Stimulated activated CD4-positive, alpha-beta T cell treated with anti-CD3 and anti-CD28 coated beads, Interleukin-4, amount 100 ng/mL, for 48 hours (primary cell): ENCODE measurements around the gene RIT1.
"Not testable (repeated sequence)": the region's sequence is repeated elsewhere in the genome, so short reads cannot be mapped to it uniquely, and the experiment has no call there.

Experiments
- DNase-seq, 2 donors: peaks; one replicate each; pipeline ENCODE4 v3.0.0-alpha.2; 2020; ENCODE audit warnings: low read depth in 2 of 2

RIT1 gene

DNA sequence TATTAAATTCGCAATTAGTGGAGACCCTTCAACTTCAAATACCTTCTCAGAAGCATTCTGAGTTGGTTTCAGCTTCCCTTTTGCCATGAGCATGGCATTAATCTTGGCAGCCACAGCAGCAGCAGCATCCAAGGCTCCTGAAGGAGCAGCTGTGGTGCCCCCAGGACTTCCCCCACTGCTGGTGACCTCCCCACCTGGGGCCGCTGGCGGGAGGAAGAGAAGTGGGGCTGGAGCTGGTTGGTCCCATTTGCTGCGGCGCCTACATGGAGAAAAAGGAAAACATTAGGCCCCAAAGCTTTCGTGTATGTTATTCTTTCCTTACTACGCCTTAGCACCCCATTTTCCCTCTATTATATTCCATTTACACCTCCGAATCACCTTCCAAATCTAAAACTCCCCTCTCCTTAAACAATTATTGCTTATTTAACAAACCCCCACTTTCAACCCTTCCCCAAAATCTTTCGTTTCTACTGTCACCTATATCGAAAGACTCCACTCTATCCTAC lies 22.5 kb upstream of the RIT1 start:
- DNase-seq = no peak

DNA sequence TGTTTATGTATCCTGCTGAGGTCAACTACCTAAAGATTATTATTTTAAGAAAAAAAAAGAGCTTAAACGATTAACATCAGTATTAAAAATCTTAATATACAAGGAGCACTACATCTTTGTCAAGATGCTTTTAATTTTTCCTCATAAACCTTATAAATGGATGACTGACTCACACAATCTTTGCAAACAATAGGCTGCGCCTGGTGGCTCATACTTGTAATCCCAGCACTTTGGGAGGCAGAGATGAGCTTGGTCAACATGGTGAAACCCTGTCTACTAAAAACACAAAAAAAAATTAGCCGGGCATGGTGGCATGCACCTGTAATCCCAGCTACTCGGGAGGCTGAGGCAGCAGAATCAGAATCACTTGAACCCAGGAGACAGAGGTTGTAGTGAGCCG lies 21.3 kb upstream of the RIT1 start:
- DNase-seq = no peak

DNA sequence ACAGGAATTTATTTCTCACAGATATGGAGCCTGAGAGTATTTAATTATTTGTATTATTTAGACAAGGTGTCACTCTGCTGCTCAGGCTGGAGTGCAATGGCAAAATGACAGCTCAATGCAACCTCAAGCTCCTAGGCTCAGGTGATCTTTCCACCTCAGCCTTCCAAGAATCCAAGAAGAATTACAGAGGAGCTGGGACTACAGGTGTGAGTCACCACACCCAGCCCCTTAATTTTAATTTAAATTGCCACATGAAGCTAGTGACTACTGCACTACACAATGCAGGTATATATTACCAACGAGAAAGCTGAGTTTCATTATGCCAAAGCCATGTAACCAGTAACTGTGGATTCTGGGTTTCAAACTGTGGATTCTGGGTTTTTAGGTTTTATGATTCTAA lies 20.9 kb upstream of the RIT1 start:
- no peak for DNase-seq

DNA sequence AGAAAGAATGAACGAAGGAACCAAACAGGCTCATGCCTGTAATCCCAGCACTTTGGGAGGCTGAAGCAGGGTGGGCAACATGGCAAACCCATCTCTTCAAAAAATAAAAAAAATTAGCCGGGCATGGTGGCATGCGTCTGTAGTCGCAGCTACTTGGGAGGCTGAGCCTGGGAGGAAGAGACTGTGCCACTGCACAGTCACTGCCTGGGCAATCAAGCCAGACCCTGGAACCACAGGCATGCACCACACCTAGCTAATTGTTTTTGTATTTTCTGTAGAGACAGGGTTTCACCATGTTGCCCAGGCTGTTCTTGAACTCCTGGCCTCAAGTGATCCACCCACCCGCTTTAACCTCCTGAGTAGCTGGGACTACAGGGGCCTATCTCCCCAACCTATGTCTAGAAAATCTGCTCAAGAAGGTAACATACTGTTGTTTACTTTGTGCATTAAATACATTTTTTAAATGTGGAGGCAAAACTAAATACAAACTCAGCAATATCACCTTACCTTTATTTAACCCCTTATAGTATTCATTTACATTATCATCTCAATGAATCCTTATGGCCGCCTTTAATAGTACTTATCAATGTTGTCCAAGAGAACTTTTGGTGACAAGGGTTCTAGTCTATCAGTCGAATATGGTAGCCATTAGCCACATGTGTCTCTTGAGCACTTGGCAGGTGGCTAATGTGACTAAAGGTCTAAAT lies 20.3 kb upstream of the RIT1 start:
- no peak for DNase-seq

DNA sequence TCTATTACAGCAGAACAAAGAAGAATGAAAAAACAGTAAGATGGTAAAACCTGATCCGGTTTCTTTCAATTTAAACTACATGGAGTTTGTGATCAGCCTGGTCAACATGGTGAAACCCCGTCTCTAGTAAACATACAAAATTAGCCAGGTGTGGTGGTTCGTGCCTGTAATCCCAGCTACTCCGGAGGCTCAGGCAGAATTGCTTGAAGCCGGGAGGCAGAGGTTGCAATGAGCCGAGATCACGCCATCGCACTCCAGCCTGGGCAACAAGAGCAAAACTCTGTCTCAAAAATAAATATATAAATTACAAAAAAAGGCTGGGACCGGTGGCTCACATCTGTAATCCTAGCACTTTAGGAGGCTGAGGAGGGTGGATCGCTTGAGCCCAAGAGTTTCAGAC lies 19.6 kb upstream of the RIT1 start:
- not testable (repeated sequence) for DNase-seq

- DNase-seq = no peak
These were observed 17.9 kb upstream of the RIT1 start for GRCh38 chr1:155929057-155929456.

DNA sequence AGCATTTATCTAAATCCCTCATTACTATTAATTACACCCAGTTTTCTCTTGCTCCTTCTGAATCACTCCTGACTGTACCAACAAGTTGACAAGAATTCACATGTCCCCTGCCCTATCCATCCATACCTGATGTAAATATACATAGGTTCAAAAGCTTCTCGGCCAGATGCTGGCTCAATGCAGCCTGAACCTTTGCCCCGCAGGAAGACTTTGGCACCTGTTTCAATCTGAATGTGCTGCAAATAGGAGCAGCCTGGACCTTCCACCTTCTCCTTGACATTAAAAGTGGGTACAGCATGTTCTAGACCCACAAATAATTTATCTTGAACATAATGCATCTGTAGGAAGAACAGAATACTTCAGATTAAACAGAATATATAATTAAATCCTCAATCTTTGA lies 14.4 kb upstream of the RIT1 start:
- DNase-seq = no peak

- no peak for DNase-seq
These were observed 9.6 kb upstream of the RIT1 start for GRCh38 chr1:155920717-155921116.

DNA sequence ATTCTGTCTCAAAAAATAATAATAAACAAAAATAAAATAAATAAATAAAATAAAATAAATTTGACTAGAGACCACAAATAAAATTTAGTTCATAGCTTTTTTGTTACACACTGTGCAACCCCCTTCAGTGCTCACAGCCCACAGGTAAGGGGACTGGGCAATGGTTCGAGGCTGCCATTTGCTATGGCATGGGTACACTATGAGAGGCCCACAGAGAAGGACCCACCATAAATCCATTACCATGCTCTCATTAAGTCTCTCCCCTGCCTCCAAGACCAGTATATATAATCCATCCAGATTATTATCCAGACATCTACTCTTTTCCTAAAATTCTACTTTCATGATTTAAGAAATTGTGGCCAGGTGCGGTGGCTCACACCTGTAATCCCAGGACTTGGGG lies 8.7 kb upstream of the RIT1 start:
- DNase-seq = no peak

DNA sequence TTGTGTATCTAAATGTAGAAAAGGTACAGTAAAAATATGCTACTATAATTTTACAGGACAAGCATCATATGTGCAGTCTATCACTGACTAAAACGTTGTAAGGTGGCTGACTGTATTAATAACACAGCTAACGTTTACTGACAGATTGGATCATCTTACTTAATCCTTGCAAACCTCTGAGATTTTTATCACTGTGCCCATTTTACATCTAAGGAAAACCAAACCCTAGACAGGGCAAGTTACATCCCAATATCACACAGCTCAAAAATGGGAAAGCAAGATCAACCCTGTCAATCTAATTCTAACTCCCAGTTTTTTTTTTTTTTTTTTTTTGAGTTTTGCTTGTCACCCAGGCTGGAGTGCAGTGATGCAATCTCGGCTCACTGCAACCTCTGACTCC lies 7.5 kb upstream of the RIT1 start:
- DNase-seq = no peak

- no peak for DNase-seq
These were observed 3.0 kb upstream of the RIT1 start for GRCh38 chr1:155913969-155914757.

- no peak for DNase-seq
These were observed 947 bp upstream of the RIT1 start for GRCh38 chr1:155912056-155912536.

- DNase-seq = no peak
These were observed 478 bp downstream of the RIT1 start for GRCh38 chr1:155910621-155911121.

- no peak for DNase-seq
These were observed 1.3 kb downstream of the RIT1 start for GRCh38 chr1:155909894-155910293.

GRCh38 chr1:155904261-155904660 lies 6.9 kb downstream of the RIT1 start:
- no peak for DNase-seq

- no peak for DNase-seq
These were observed 11.0 kb downstream of the RIT1 start for GRCh38 chr1:155900161-155900560.

GRCh38 chr1:155899683-155900082 lies 11.5 kb downstream of the RIT1 start:
- no peak for DNase-seq

- DNase-seq = no peak
These were observed 12.3 kb downstream of the RIT1 start for GRCh38 chr1:155898888-155899287.

DNA sequence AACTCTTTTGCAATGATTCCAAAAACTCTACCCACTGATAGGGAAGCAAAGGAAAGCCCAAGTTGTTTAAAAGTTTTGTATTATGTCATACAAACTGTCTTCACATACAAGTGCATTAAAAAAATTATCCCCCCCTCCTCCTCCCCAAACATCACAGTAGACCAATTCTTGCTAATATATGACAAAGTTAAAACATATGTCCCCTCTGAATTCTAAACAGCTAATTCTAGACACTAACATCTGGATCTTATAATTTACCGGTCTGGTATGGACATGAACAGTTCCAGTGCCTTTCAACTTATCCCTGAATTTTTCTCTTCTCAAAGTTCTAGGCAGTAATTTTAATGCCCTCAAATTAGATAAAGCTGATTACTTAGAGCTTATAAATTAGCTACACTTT lies 13.4 kb downstream of the RIT1 start:
- no peak for DNase-seq

DNA sequence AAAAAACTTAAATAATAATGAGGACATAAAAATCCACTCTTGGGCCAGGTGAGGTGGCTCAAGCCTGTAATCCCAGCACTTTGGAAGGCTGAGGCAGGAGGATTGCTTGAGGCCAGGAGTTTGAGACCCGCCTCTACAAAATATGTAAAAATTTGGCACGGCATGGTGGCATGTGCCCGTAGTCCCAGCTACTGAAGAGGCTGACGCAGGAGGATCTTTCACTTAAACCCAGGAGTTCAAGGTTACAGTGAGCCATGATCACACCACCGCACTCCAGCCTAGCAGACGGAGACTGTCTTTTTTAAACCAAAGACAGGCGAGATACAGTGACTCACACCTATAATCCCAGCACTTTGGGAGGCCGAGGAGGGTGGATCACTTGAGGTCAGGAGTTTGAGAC lies 14.7 kb downstream of the RIT1 start:
- DNase-seq = not testable (repeated sequence)

DNA sequence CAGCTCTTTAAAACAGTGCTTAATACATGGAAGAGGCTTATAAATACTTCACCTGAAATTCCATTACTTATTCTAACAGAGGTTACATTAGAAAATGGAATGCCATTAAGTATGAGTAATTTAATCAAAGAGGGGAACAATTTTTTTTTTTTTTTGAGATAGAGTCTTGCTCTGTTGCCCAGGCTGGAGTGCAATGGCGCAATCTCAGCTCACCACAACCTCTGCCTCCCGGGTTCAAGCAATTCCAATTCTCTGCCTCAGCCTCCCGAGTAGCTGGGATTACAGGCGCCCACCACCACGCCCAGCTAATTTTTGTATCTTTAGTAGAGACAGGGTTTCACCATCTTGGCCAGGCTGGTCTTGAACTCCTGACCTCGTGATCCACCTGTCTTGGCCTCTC lies 15.5 kb downstream of the RIT1 start:
- not testable (repeated sequence) for DNase-seq

GRCh38 chr1:155893389-155894142 lies 17.6 kb downstream of the RIT1 start:
- DNase-seq = no peak
